ENCODE data around the gene KRT6A.

The KRT6A gene

DNA sequence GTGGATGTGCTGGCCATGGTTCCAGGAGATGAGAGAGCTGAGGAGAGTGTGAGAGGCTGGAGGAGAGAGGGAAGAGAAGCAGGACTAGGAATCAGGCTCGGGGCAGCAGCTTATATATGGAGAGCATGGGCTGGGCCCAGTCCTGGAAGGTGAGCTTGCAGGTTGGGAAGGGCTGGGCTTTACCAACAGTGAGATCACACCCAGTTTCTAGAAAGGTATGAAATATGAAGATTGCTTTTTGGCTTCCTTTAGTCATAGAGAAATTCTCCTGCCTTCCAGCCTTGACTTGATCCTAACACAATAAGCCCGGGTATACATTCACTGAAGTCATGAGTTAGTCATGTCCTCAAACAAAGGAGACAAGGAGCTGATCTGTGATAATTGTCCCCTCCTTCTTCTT lies at the start of gene KRT6A:
Gene KRT6A, minus strand, starts transcription at position 86 of the 400 bp plus-strand sequence. Its CDS starts 69 bp downstream, at position 17.
- H3K4me3 ChIP-seq (ENCODE audit: low read length): no peak within 1 kb of the TSS
- TF ChIP-seq CTCF (conservative IDR thresholded peaks at IDR 0.05; ENCODE audit: low read length): no peak
- no peak for DNase-seq (ENCODE audit: low read depth)

DNA sequence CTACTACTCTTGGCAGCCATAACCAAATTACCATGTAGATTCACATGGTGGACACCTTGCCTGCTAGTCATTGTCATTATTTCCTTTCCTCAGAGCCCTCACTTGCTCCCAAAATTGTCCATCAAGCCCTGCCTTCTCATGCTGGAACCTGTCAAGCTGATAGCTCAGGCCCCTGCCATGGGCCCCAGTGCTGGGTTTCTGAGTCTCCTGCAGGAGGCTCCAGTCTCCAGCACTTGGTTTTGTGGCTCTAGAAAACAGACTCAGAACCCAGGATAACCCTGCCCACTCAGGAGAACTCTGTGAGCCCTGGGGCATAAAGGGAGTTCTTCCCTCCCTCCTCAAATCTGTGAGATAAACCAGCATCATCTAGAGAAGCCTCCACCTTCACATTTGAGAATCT lies 49.1 kb upstream of the KRT6A start:
- H3K4me3 ChIP-seq (ENCODE audit: low read length): no peak overlapping the region
- no peak for TF ChIP-seq CTCF (conservative IDR thresholded peaks at IDR 0.05; ENCODE audit: low read length)
- no peak for DNase-seq (ENCODE audit: low read depth)

DNA sequence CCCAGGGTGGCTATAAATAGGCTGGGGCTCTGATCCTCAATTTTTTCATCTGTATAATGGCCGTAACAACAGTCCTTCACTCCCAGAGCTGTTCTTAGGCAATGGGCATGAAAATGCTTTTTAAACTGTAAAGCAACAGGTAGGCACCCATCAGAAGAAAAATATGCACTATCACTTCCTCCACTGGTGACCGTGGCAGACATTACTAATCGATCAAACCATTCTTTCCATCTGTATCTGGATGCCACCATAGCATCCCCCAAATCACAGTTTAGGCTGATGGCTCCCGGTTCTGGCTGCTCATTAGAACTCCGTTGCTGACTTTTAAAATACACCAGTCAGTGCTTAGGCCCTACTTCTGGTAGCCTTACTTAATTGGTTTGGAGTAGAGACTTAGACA lies 48.7 kb upstream of the KRT6A start:
- no peak for DNase-seq (ENCODE audit: low read depth)
- no peak for TF ChIP-seq CTCF (conservative IDR thresholded peaks at IDR 0.05; ENCODE audit: low read length)
- no peak overlapping the region for H3K4me3 ChIP-seq (ENCODE audit: low read length)

DNA sequence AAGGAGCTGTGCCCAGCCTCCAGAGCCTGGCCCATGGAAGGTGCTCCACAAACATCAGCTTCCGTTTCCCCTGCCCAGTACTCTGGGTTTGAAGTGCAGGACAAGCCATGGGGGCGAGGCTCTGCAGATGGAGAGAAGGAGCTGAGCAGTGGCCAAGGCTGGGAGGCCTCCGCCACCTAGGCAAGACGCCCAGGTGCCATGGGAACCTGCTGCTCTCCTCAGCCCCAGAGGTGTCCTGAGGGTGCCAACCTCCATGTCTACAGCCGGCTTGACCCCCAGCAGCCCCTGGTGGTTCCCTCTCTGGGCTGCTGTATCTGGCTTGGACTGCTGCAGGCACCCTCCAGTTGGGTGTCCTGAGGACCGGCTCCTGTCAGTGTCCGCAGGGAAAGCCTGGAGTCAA lies 47.5 kb upstream of the KRT6A start:
- no peak for TF ChIP-seq CTCF (conservative IDR thresholded peaks at IDR 0.05; ENCODE audit: low read length)
- H3K4me3 ChIP-seq (ENCODE audit: low read length): no peak overlapping the region

DNA sequence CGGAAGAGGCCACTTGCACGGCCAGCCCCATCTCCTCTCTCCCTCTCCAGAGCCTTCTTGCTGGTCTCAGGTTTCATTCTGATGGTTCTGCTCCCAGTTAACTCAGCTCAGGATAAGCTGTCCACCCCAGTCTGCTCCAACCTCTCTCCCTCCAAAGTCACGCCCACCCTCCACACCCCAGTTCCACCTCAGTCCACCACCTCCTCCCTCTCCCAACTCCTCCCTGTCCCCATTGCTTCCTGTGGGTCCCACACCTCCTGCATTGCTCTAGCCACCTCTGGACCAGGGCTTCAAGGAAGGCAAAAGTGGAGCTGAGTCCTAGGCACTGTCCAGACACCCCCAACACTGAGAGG lies 46.7 kb upstream of the KRT6A start:
- no peak for TF ChIP-seq CTCF (conservative IDR thresholded peaks at IDR 0.05; ENCODE audit: low read length)
- no peak for DNase-seq (ENCODE audit: low read depth)
- H3K4me3 ChIP-seq (ENCODE audit: low read length): no peak overlapping the region

More for the DNA sequence above, 47.5 kb upstream of the KRT6A start:
- DNase-seq (ENCODE audit: low read depth): no peak

GRCh38 chr12:52539083-52539820 lies 46.2 kb upstream of the KRT6A start:
- H3K4me3 ChIP-seq (ENCODE audit: low read length): no peak overlapping the region
- DNase-seq (ENCODE audit: low read depth): peak; percentile 72
- no peak for TF ChIP-seq CTCF (conservative IDR thresholded peaks at IDR 0.05; ENCODE audit: low read length)

DNA sequence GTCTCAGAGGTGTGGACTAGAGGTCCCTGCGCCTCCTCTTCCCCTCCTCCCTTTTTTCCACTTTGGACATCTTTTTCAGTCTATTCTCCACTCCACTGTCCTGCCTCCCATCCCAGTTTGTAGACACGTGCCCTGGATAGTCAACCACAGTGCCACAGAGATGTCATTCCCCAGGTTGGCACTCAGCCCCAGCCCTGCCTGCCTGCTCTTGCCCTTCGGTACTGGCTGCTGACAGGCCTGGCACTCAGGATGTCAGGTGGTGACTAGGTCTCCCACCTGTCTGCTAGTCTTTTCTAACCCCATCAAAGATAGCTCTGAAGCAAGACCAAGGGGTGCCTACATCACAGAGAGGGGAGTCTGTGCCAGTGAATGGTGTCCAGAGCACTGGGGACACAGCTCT lies 44.0 kb upstream of the KRT6A start:
- TF ChIP-seq CTCF (conservative IDR thresholded peaks at IDR 0.05; ENCODE audit: low read length): no peak
- no peak for DNase-seq (ENCODE audit: low read depth)
- H3K4me3 ChIP-seq (ENCODE audit: low read length): no peak overlapping the region

Data from AG10803 (cell line).